ENCODE results near the gene TCIRG1.
"Not testable (repeated sequence)": the region's sequence is repeated elsewhere in the genome, so short reads cannot be mapped to it uniquely, and the experiment has no call there.

The TCIRG1 gene

DNA sequence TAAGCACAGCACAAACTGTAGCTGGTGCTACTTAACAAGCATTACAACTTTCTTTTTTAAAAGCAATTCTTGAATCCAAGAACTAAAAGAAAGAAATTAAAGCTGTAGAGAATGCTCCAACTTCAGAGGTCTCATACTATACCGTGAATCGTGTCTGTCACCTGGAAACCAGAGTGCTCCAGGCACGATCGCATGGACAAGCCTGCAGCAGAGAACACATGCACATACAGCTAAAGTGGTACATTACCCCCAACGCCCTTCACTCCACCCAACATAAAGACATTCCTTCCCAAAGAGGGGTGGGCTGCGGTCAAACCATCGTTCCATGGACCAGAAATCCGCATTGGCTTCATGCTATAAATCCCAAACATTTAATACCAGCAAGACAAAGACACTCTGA, 50.9 kb downstream of the TCIRG1 start:
- no peak for DNase-seq

DNA sequence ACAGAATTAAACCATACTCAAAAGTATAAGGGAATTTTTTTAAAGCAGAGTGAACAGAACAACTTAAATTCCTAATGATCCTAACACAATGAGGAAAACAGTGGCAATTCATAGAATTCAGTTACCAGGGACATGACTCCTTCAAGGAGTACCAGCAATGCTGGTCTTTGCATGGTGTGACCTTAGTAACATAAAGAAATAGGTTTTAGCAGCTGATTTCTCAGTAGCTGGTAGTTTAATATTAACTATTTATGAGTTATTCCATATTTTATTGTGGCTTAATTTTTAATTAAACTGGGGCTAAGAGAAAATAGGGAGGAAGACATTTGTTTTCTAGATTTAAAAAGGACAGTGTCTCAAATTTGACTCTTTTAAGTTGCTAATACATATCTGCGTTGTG, 51.5 kb downstream of the TCIRG1 start:
- DNase-seq: no peak

DNA sequence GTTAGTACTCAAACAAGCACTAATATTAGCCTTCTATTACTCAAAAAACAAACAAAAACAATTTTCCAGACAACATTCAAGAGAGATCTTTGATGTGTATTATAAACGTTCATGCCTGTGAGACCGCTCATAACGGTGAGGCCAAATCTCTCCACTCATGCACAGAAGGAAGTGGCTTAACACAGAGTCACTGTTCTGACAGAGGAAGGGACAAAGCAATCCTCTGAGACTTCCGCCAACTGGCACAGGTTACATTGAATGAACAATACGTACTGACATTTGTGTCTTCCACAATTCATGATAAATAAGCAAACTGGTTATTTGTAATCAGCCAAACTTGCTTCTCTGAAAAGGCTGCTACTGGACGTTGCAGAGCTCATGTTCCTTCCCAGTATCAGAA, 51.9 kb downstream of the TCIRG1 start:
- DNase-seq: peak; percentile 24

DNA sequence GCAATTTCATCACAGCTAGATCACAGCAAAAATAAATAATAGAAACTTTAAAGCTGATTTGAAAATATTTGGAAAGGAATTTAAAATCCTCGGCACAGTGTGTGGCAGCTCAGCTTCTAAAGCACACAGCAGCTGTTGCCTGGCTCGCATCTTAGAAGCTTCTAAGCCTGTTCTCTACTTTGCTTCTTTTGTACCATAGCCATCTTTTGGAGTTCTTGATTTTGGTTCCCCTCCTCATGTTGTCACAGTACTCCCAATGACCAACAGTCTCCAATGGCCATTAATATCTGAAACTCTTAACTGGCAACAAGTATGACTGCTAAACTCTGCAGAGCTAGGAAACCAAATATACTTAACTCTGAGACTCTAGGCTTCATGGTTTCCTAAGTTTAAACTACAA, 53.6 kb downstream of the TCIRG1 start:
- no peak for DNase-seq

DNA sequence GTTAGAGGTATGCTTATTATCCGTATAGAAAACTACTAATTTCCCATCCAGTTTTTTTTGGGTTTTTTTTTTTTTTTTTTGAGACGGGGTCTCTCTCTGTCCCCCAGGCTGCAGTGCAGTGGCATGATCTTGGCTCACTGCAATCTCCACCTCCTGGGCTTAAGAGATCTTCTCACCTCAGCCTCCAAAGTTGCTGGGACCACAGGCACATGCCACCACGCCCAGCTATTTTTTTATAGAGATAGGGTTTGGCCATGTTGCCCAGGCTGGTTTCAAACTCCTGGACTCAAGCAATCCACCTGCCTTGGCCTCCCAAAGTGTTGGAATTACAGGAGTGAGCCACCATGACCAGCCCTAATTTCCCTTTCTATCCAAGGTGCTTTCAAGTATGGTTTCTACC, 54.1 kb downstream of the TCIRG1 start:
- DNase-seq: not testable (repeated sequence)

DNA sequence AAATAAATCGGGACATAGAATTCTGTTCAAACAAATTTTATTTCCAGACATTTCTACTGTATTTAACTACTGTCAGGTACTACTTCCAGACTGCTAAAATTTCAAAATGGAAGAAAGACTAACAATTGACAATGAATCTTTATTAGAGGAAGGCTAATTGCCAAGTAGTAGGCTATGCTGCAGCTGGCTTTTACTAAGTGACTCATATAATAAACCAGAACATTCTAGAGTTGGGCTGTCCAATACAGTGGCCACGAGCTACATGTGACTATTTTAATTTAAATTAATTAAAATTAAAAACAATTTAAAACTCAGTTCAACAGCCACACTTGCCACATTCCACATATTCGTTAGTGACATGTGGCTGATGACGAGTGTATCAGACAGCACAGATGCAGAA, 54.7 kb downstream of the TCIRG1 start:
- DNase-seq: no peak

DNA sequence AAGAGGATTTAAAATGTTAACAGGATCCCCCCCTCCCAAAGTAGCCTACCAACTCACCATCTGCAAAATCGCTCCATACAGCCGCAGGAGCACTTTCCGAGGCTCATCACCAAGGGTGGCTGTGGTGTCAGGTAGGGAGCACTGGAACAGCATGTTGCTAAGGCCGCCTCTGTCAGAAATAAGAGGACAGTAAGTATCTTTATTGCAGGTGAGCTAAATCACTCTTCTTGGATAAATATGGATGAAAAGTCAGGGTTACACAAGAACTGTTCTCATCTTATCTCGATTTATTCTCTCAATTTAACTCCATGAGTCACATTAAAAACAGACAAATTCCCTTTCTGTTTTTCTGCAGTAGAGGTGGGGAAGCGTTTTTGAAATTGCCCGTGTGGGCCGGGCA, 58.1 kb downstream of the TCIRG1 start:
- no peak for DNase-seq

DNA sequence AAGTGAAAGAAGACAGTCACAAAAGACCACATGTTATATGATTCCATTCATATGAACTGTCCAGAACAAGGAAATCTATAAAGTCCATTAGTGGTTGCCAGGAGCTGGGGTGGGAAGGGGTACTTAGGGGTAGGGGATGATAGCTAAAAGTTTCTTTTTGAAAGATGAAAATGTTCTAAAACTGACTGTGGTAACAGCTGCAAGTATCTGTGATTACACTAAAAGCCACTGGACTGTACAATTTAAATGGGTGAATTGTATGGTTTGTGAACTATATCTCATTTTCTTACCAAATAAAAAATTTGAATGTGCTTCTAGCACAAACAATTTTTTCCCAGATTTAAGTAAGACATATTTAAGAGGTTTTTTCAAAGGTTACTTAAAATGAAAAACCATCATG, 60.2 kb downstream of the TCIRG1 start:
- DNase-seq: no peak

DNA sequence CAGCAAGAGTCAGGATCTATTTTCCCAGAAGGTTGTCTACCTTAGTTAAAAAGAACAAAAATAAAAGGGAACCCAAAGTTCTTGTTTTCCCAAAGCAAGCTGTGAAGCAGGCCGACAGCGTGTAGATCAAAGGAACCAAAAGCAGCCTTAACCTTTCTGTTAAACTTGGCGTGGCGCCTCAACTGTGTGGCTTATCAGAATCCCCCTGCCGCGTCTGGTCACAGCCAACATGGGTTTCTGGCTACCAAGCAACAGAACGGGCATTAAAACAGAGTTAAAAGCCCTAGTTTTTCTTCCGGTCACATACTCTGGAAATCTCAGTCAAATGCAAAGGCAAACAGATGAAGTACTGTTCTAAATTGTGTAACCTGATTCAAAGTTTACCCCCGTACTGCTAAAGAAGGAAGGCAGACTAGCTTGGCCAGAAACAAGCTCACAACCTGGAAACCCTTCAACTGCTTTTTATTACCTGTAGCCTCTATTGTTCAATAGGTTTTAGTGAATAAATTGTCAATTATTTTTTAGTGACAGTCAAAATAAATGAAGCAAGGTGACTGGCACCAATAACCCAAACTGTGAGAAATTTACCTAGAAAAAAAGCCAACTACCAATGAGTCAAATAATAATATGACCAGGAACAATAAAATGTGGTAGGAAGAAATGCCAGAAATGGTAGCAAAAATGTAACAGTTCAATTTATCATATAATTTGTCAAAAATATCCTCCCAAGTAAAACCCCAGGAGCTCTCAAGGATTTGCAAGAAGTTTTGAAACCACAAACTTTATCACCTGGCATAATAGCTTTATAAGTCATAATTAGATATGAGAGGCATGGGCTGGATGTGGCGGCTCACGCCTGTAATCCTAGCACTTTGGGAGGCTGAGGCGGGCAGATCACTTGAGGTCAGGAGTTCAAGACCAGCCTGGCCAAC, 60.9 kb downstream of the TCIRG1 start:
- DNase-seq: peak; percentile 49
